HepG2 (cell line): ENCODE measurements around the gene CNNM4. TPM values are rescaled to one million over a fixed set of nuclear protein-coding genes. Genes with fewer than 3 reads are reported as not detected.

Source experiments
- ATF5 ChIP-seq: sonication (generic); formaldehyde crosslinking; IDR thresholded peaks from 2 replicates; pipeline ENCODE4 v1.4.0; 2020; ENCODE audit warnings: mild to moderate bottlenecking, low read depth, missing genetic modification reagents
- FOSL2 ChIP-seq: sonication (generic); formaldehyde crosslinking; IDR thresholded peaks from 2 replicates; pipeline ENCODE4 v1.4.0; 2020; ENCODE audit warnings: missing genetic modification reagents
- GFI1 ChIP-seq: sonication (generic); formaldehyde crosslinking; IDR thresholded peaks from 2 replicates; pipeline ENCODE4 v1.5.0; 2020; ENCODE audit warnings: missing genetic modification reagents, mild to moderate bottlenecking, borderline replicate concordance
- HNF1B ChIP-seq: sonication (generic); formaldehyde crosslinking; IDR thresholded peaks from 2 replicates; pipeline ENCODE4 v1.5.1; 2020; ENCODE audit warnings: mild to moderate bottlenecking, moderate library complexity, missing genetic modification reagents
- IKZF1 ChIP-seq: fragments of 450-650 bp; IDR thresholded peaks from 2 replicates; pipeline ENCODE4 v1.7.1; 2016
- IRF9 ChIP-seq: sonication (generic); formaldehyde crosslinking; IDR thresholded peaks from 2 replicates; pipeline ENCODE4 v1.8.0; 2022; ENCODE audit warnings: missing genetic modification reagents, mild to moderate bottlenecking, borderline replicate concordance
- KLF12 ChIP-seq: sonication (generic); formaldehyde crosslinking; IDR thresholded peaks from 2 replicates; pipeline ENCODE4 v1.4.0; 2020; ENCODE audit warnings: missing genetic modification reagents, borderline replicate concordance
- KLF15 ChIP-seq: sonication (generic); formaldehyde crosslinking; IDR thresholded peaks from 2 replicates; pipeline ENCODE4 v1.8.1; 2023; ENCODE audit warnings: borderline replicate concordance, mild to moderate bottlenecking, inconsistent platforms, missing genetic modification reagents, mixed read lengths
- RBM39 ChIP-seq: fragments of 200-400 bp; formaldehyde crosslinking; IDR thresholded peaks from one replicate; pipeline ENCODE4 v1.6.1; 2018; ENCODE audit warnings: antibody characterized with exemption, mild to moderate bottlenecking, low read depth, low read length; ENCODE audit not compliant: poor library complexity, severe bottlenecking
- RFX1 ChIP-seq: fragments of 450-650 bp; IDR thresholded peaks from 2 replicates; pipeline ENCODE4 v1.6.1; 2017
- SPEN ChIP-seq: sonication (generic); formaldehyde crosslinking; IDR thresholded peaks from 2 replicates; pipeline ENCODE4 v1.5.1; 2020; ENCODE audit warnings: low read depth, mild to moderate bottlenecking, missing genetic modification reagents
- TAF1 ChIP-seq: sonication (generic); formaldehyde crosslinking; IDR thresholded peaks from 2 replicates; pipeline ENCODE4 v1.4.0; 2020; ENCODE audit warnings: missing genetic modification reagents
- TAF15 ChIP-seq: fragments of 200-400 bp; formaldehyde crosslinking; IDR thresholded peaks from one replicate; pipeline ENCODE4 v1.6.1; 2018; ENCODE audit warnings: mild to moderate bottlenecking, low read depth, low read length; ENCODE audit not compliant: poor library complexity, severe bottlenecking
- TP53 ChIP-seq: sonication (generic); formaldehyde crosslinking; conservative IDR thresholded peaks from 2 replicates; pipeline ENCODE4 v1.4.0; 2020; ENCODE audit warnings: missing genetic modification reagents
- ZBTB39 ChIP-seq: sonication (generic); formaldehyde crosslinking; IDR thresholded peaks from 2 replicates; pipeline ENCODE4 v1.5.0; 2020; ENCODE audit warnings: missing genetic modification reagents
- ZFP90 ChIP-seq: sonication (generic); formaldehyde crosslinking; IDR thresholded peaks from 2 replicates; pipeline ENCODE4 v1.8.0; 2022; ENCODE audit warnings: missing genetic modification reagents, mild to moderate bottlenecking, inconsistent platforms, borderline replicate concordance
- ZNF3 ChIP-seq: IDR thresholded peaks from 2 replicates; pipeline ENCODE4 v1.7.0; 2017; ENCODE audit warnings: inconsistent platforms
- ZNF333 ChIP-seq: sonication (generic); formaldehyde crosslinking; IDR thresholded peaks from 2 replicates; pipeline ENCODE4 v1.4.0; 2020; ENCODE audit warnings: mild to moderate bottlenecking, missing genetic modification reagents, borderline replicate concordance
- ZNF362 ChIP-seq: sonication (generic); formaldehyde crosslinking; IDR thresholded peaks from 2 replicates; pipeline ENCODE4 v1.4.0; 2020; ENCODE audit warnings: missing genetic modification reagents, mild to moderate bottlenecking, borderline replicate concordance
- ZNF460 ChIP-seq: sonication (generic); formaldehyde crosslinking; IDR thresholded peaks from 2 replicates; pipeline ENCODE4 v1.5.1; 2020; ENCODE audit warnings: missing genetic modification reagents, mild to moderate bottlenecking, borderline replicate concordance
- ZNF530 ChIP-seq: sonication (generic); formaldehyde crosslinking; IDR thresholded peaks from 2 replicates; pipeline ENCODE4 v1.5.0; 2020; ENCODE audit warnings: low read depth, mild to moderate bottlenecking, missing genetic modification reagents
- ZNF569 ChIP-seq: sonication (generic); formaldehyde crosslinking; IDR thresholded peaks from 2 replicates; pipeline ENCODE4 v1.5.0; 2020; ENCODE audit warnings: mild to moderate bottlenecking, missing genetic modification reagents, moderate library complexity, borderline replicate concordance
- ZNF720 ChIP-seq: sonication (generic); formaldehyde crosslinking; IDR thresholded peaks from 2 replicates; pipeline ENCODE4 v1.4.0; 2020; ENCODE audit warnings: missing genetic modification reagents
- ZNF773 ChIP-seq: sonication (generic); formaldehyde crosslinking; IDR thresholded peaks from 2 replicates; pipeline ENCODE4 v1.4.0; 2020; ENCODE audit warnings: missing genetic modification reagents, borderline replicate concordance
- polyA plus RNA-seq, 8 experiments: library from polyadenylated mRNA; depleted of rRNA in 3 of 8; stranded (reverse) in 7 of 8; unstranded in 1 of 8; fragments of >200 nt; fragmentation: Illumina TruSeq in 4 of 8; extraction: Trizol in 4 of 8; gene quantifications; 2 replicates each; pipeline versions ENCODE4 v1.2.1 to v1.2.3, GENCODE V29; 2011 to 2016; ENCODE audit warnings: low read depth in 4 of 8, missing spikeins in 1 of 8, mixed read lengths in 1 of 8; ENCODE audit not compliant: insufficient read depth in 1 of 8
- total RNA-seq, 5 experiments: library from RNA; depleted of rRNA; stranded (reverse); fragments of >200 nt; fragmentation: Illumina TruSeq; extraction: Trizol; gene quantifications; 2 replicates each; pipeline ENCODE4 v1.2.3, GENCODE V29; 2016; ENCODE audit warnings: low read depth in 1 of 5

Gene CNNM4
- total and polyA plus RNA-seq, 2 of the 13 experiments (the other 11 are each of a cell fraction or from before 2014, with no cell fraction given): 5.9 to 8.4 TPM

- no peak for TF ChIP-seq ZNF362
- TF ChIP-seq KLF12 (CRISPR knock-in tag): no peak
- no peak for TF ChIP-seq ATF5 (CRISPR knock-in tag)
- no peak for TF ChIP-seq TAF1 (CRISPR knock-in tag)
- no peak for TF ChIP-seq ZNF569 (CRISPR knock-in tag)
- TF ChIP-seq TAF15: peak; percentile 56
- no peak for TF ChIP-seq ZBTB39 (CRISPR knock-in tag)
- TF ChIP-seq SPEN (CRISPR knock-in tag): peak; percentile 63; the same call in 1 of the 2 replicates
- TF ChIP-seq FOSL2 (CRISPR knock-in tag): no peak
- no peak for TF ChIP-seq RBM39
- TF ChIP-seq TP53 (CRISPR knock-in tag): no peak
- TF ChIP-seq ZNF720 (CRISPR knock-in tag): no peak
- TF ChIP-seq ZFP90: no peak
- no peak for TF ChIP-seq ZNF3 (CRISPR knock-in tag)
- no peak for TF ChIP-seq ZNF460 (CRISPR knock-in tag)
- TF ChIP-seq GFI1: no peak
- TF ChIP-seq ZNF333: no peak
- TF ChIP-seq HNF1B (CRISPR knock-in tag): peak; percentile 35; the same call in 1 of the 2 replicates
- TF ChIP-seq RFX1: no peak
- no peak for TF ChIP-seq ZNF773 (CRISPR knock-in tag)
- TF ChIP-seq IKZF1: no peak
- no peak for TF ChIP-seq KLF15
- TF ChIP-seq IRF9: no peak; the same call in 1 of the 2 replicates
- TF ChIP-seq ZNF530 (CRISPR knock-in tag): no peak
Observed at GRCh38 chr2:96801005-96801785, 40.5 kb downstream of the CNNM4 start (continued).
